GM19238 (cell line): Measurements from ENCODE around the gene CHST15.
A peak's percentile ranks its signal among the peaks of the same experiment; 100 is the strongest.
"Not testable (repeated sequence)": the region's sequence is repeated elsewhere in the genome, so short reads cannot be mapped to it uniquely, and the experiment has no call there.

Source experiments
- DNase-seq: peaks from one replicate; pipeline ENCODE4 v3.0.0; 2011; ENCODE audit warnings: low spot score; ENCODE audit not compliant: insufficient read length

Gene CHST15

GRCh38 chr10:124047427-124048152 is 45.8 kb downstream of the CHST15 start:
- DNase-seq: no peak

- no peak for DNase-seq
Measured at GRCh38 chr10:124045801-124046355, 47.5 kb downstream of the CHST15 start.

GRCh38 chr10:124045276-124045675 is 48.1 kb downstream of the CHST15 start:
- DNase-seq: no peak

GRCh38 chr10:124044143-124044862 is 49.1 kb downstream of the CHST15 start:
- DNase-seq: no peak

GRCh38 chr10:124043310-124044142 is 49.9 kb downstream of the CHST15 start:
- DNase-seq: no peak

- no peak for DNase-seq
Measured at GRCh38 chr10:124042656-124043309, 50.6 kb downstream of the CHST15 start.

GRCh38 chr10:124041675-124042445 is 51.5 kb downstream of the CHST15 start:
- DNase-seq: no peak

GRCh38 chr10:124040451-124041188 is 52.8 kb downstream of the CHST15 start:
- no peak for DNase-seq

GRCh38 chr10:124039483-124040013 is 53.9 kb downstream of the CHST15 start:
- no peak for DNase-seq

GRCh38 chr10:124037784-124038183 is 55.6 kb downstream of the CHST15 start:
- no peak for DNase-seq

- no peak for DNase-seq
Measured at GRCh38 chr10:124037286-124037685, 56.1 kb downstream of the CHST15 start.

GRCh38 chr10:124036746-124037145 is 56.7 kb downstream of the CHST15 start:
- no peak for DNase-seq

- peak; percentile 91 for DNase-seq
Measured at GRCh38 chr10:124035928-124036558, 57.4 kb downstream of the CHST15 start.

- DNase-seq: no peak
Measured at GRCh38 chr10:124035306-124035927, 58.0 kb downstream of the CHST15 start.

- DNase-seq: not testable (repeated sequence)
Measured at GRCh38 chr10:124034576-124035305, 58.7 kb downstream of the CHST15 start.

GRCh38 chr10:124033887-124034218 is 59.5 kb downstream of the CHST15 start:
- DNase-seq: no peak

- no peak for DNase-seq
Measured at GRCh38 chr10:124032971-124033886, 60.2 kb downstream of the CHST15 start.
